BE2C (cell line): ENCODE measurements around the gene MYO7A.

ENCODE experiments used
- DNase-seq: peaks from one replicate; pipeline ENCODE4 v3.0.0-alpha.2; 2020
- H3K27me3 ChIP-seq: fragments of 250-450 bp; sonication (Bioruptor Pico); 2 replicates; pipeline ENCODE4 v1.5.1; 2020; ENCODE audit warnings: mild to moderate bottlenecking
- H3K36me3 ChIP-seq: fragments of 250-450 bp; sonication (Bioruptor Pico); 2 replicates; pipeline ENCODE4 v1.5.1; 2020; ENCODE audit warnings: mild to moderate bottlenecking
- H3K4me1 ChIP-seq: fragments of 250-450 bp; sonication (Bioruptor Pico); 2 replicates; pipeline ENCODE4 v1.5.1; 2020
- H3K4me3 ChIP-seq: 2 replicates; pipeline ENCODE4 v1.5.1; 2011; ENCODE audit warnings: low read depth, low read length
- H3K9me3 ChIP-seq: fragments of 250-450 bp; sonication (Bioruptor Pico); 2 replicates; pipeline ENCODE4 v1.5.1; 2020
- CTCF ChIP-seq: IDR thresholded peaks from 2 replicates; pipeline ENCODE4 v1.5.1; 2012; ENCODE audit warnings: mild to moderate bottlenecking, low read depth, low read length

Gene MYO7A

DNA sequence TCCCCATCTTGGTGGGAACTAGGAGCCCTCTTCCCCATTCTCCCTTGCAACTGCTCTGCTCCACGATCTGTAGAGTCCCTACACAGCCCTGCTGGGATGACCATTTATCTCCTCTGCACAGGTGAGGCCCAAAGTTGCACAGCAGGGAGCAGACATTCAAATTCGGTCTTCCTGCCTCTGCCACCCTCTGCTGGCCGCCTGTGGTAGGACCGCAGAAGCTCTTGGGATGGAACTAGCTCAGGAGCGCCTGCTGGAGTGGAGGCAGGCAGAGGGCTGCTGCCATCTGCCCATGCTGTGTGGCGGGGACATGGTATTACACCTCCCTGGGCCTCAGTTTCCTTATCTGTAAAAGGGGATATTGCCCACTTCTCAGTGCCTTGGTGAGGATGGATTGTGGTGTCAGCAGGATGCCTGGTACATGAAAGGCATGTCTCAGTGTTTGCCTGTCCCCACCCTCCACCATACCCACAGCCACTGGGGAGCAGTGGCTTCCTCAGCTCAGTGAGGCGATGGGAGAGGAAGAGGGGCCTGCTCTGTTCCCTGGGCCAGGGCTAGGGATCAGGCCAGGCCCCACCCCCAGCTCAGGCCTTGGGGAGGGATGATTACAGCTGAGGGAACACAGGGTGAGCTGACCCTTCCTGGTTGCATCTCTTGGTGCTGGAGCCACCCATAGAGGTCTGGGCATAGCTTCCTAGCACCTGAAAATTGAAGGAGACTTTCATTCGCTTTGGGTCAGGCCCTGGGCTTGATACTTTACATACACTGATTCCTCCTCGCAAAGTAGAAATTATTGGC, 36.7 kb upstream of the MYO7A start:
- H3K9me3 ChIP-seq: no peaks in the 10 kb centered on the region

DNA sequence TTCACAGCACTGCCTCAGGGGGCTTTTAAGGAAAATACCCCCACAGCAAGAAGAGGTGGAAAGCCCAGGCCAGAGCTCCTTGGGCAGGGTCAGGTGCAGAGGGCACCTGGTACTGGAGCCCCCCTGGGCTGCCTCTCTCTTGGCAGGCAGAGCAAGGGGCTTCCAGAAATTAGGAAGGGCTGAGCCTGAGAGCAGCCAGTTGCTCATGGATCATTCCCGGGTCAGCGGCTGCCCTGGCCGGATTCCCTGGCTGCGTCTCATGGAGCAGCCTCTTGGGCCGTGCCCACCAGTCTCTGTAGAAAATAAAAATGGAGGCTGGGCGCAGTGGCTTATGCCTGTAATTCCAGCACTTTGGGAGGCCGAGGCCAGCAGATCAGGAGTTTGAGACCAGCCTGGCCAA, 35.7 kb upstream of the MYO7A start:
- no peaks in the 10 kb centered on the region for H3K9me3 ChIP-seq
- DNase-seq: peak; percentile 4
- no peak overlapping the region for H3K4me3 ChIP-seq
- no peak for TF ChIP-seq CTCF
- no peaks in the 10 kb centered on the region for H3K27me3 ChIP-seq
- H3K4me1 ChIP-seq: no peaks in the 10 kb centered on the region
- H3K36me3 ChIP-seq: no peaks in the 10 kb centered on the region; the same call in 1 of the 2 replicates

More for the DNA sequence above, 36.7 kb upstream of the MYO7A start:
- H3K27me3 ChIP-seq: no peaks in the 10 kb centered on the region
- H3K4me1 ChIP-seq: no peaks in the 10 kb centered on the region
- H3K4me3 ChIP-seq: no peak overlapping the region
- no peaks in the 10 kb centered on the region; the same call in 1 of the 2 replicates for H3K36me3 ChIP-seq
- peak; percentile 88 for DNase-seq
- TF ChIP-seq CTCF: peak; percentile 96

- no peaks in the 10 kb centered on the region for H3K9me3 ChIP-seq
Observed at GRCh38 chr11:77093056-77093891, 34.8 kb upstream of the MYO7A start.

GRCh38 chr11:77093987-77094840, 33.8 kb upstream of the MYO7A start:
- peak; percentile 28 for DNase-seq
- TF ChIP-seq CTCF: no peak
- no peaks in the 10 kb centered on the region for H3K9me3 ChIP-seq
- H3K36me3 ChIP-seq: no peaks in the 10 kb centered on the region; the same call in 1 of the 2 replicates
- no peak overlapping the region for H3K4me3 ChIP-seq
- H3K4me1 ChIP-seq: no peaks in the 10 kb centered on the region
- no peaks in the 10 kb centered on the region for H3K27me3 ChIP-seq

More at GRCh38 chr11:77093056-77093891, 34.8 kb upstream of the MYO7A start:
- Histone ChIP-seq H3K4me1 (no peaks in the 10 kb centered on the region), H3K4me3 (no peak overlapping the region), H3K36me3 (no peaks in the 10 kb centered on the region; the same call in 1 of the 2 replicates), H3K27me3 (no peaks in the 10 kb centered on the region)
- DNase-seq: peak; percentile 5
- no peak for TF ChIP-seq CTCF

DNA sequence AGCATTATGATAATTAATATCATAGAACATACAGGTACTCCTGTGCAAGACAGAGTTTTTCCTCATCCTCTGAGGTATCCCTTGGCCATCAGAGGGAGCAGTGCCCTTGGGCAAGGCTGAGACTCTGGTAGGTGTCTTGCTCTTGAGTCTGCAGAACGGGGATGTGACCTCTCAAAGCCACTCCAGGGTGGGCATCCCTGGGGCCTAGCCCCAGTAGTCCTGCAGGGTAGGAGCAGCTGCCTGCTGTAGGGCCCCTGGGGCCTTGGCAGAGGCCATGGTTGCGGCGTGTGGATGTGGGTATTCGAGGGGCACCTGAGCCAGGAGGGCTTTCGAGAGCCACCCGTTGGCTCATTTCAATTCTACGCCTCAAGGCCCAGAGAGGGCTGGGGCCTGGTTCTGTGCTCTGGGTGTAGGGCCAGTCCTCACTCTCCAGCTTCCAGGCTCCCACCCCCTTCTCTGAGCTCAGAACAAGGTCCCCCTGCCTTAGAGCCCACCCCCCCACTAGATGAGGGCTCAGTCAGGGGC, 33.1 kb upstream of the MYO7A start:
- Histone ChIP-seq H3K4me1 (no peaks in the 10 kb centered on the region), H3K4me3 (no peak overlapping the region), H3K36me3 (no peaks in the 10 kb centered on the region; the same call in 1 of the 2 replicates), H3K9me3 (no peaks in the 10 kb centered on the region), H3K27me3 (no peaks in the 10 kb centered on the region)
- peak; percentile 4 for DNase-seq
- TF ChIP-seq CTCF: no peak
